IMR-90 (cell line): ENCODE measurements around the gene SETX.

Experiments
- POLR2A ChIP-seq: IDR thresholded peaks from 2 replicates; pipeline ENCODE4 v1.6.1; 2012; ENCODE audit warnings: mild to moderate bottlenecking, low read depth, low read length
- TF ChIP-seq, protein P1 (sequence below): conservative IDR thresholded peaks from 2 replicates; pipeline ENCODE4 v1.5.1; 2012; ENCODE audit warnings: mild to moderate bottlenecking, low read depth, low read length, improper control_type of control experiment

DNA sequence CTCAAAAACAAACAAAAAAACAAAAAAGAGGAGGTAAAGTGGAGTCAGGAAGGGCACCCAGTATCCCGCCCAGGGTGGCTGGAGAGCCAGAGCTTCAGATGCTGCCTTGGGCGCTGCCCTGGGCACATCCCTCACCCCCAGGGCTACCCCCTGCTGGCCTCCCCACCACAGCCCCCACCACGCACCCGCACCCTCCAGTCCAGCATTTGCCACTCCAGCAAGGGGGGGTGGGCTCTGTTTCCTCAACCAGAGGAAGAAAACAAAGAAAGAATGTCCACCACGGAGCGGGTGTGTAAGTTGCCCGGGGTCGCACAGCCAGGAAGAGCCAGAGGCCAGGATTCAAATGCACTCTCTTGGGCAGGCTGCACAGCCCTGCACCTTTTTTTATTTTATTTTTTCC, 106.8 kb downstream of the SETX start:
- TF ChIP-seq, protein P1, sequence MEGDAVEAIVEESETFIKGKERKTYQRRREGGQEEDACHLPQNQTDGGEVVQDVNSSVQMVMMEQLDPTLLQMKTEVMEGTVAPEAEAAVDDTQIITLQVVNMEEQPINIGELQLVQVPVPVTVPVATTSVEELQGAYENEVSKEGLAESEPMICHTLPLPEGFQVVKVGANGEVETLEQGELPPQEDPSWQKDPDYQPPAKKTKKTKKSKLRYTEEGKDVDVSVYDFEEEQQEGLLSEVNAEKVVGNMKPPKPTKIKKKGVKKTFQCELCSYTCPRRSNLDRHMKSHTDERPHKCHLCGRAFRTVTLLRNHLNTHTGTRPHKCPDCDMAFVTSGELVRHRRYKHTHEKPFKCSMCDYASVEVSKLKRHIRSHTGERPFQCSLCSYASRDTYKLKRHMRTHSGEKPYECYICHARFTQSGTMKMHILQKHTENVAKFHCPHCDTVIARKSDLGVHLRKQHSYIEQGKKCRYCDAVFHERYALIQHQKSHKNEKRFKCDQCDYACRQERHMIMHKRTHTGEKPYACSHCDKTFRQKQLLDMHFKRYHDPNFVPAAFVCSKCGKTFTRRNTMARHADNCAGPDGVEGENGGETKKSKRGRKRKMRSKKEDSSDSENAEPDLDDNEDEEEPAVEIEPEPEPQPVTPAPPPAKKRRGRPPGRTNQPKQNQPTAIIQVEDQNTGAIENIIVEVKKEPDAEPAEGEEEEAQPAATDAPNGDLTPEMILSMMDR = no peak
- no peak for TF ChIP-seq POLR2A
